Subcutaneous adipose tissue (tissue), 4 donors: ENCODE measurements around the gene CCDC136. TPM values are rescaled to one million over a fixed set of nuclear protein-coding genes. Genes with fewer than 3 reads are reported as not detected.

ENCODE experiments used
- CTCF ChIP-seq: fragments of 450-650 bp; IDR thresholded peaks from one replicate; pipeline ENCODE4 v1.5.1; 2016; ENCODE audit warnings: low read depth, mild to moderate bottlenecking, control low read depth, antibody characterized with exemption, moderate library complexity
- total RNA-seq, 4 donors: library from RNA; depleted of rRNA; stranded (reverse); fragments of >200 nt; gene quantifications; one replicate each; pipeline ENCODE4 v1.1.0, GENCODE V29; 2016

The CCDC136 gene
- total RNA-seq, 4 donors from 2014 or later, result 2.6 to 6.6 (median 3.1) TPM

- TF ChIP-seq CTCF, result no peak
Observed at GRCh38 chr7:128827971-128828711, 36.4 kb downstream of the CCDC136 start.

- TF ChIP-seq CTCF, result no peak
Observed at GRCh38 chr7:128829391-128830166, 37.8 kb downstream of the CCDC136 start.

GRCh38 chr7:128830231-128831177 is 38.7 kb downstream of the CCDC136 start, which contains the start of gene FLNC:
TSS of gene FLNC (plus strand) at chr7:128830406. CDS start at chr7:128830638, 232 bp downstream.
- no peak for TF ChIP-seq CTCF

GRCh38 chr7:128831178-128831993 is 39.6 kb downstream of the CCDC136 start:
- no peak for TF ChIP-seq CTCF

GRCh38 chr7:128831994-128832879 is 40.5 kb downstream of the CCDC136 start:
- TF ChIP-seq CTCF, result no peak

- TF ChIP-seq CTCF, result no peak
Observed at GRCh38 chr7:128832880-128833147, 41.0 kb downstream of the CCDC136 start.
